HG02970 (cell line): Measurements from ENCODE around the gene CCDC127.
"Not testable (repeated sequence)": the region's sequence is repeated elsewhere in the genome, so short reads cannot be mapped to it uniquely, and the experiment has no call there.

Experiments used
- ATAC-seq: cut with Tn5 transposase; IDR thresholded peaks from one replicate; pipeline ENCODE4 v1.9.1; 2021; ENCODE audit warnings: mild to moderate bottlenecking, moderate library complexity, moderate number of reproducible peaks; ENCODE audit not compliant: unreplicated experiment, low FRiP score

Gene CCDC127

GRCh38 chr5:217494-218456 lies at the start of gene CCDC127, which contains the start of gene SDHA:
CCDC127 (minus strand) TSS chr5:218153; CDS start chr5:216849, 1,304 bp downstream.
SDHA (plus strand) TSS chr5:218320; CDS start chr5:218356, 36 bp downstream.
- peak; percentile 73 for ATAC-seq

GRCh38 chr5:267716-268115 lies 49.8 kb upstream of the CCDC127 start:
- no peak for ATAC-seq

GRCh38 chr5:266311-267026 lies 48.5 kb upstream of the CCDC127 start:
- ATAC-seq = not testable (repeated sequence)

DNA sequence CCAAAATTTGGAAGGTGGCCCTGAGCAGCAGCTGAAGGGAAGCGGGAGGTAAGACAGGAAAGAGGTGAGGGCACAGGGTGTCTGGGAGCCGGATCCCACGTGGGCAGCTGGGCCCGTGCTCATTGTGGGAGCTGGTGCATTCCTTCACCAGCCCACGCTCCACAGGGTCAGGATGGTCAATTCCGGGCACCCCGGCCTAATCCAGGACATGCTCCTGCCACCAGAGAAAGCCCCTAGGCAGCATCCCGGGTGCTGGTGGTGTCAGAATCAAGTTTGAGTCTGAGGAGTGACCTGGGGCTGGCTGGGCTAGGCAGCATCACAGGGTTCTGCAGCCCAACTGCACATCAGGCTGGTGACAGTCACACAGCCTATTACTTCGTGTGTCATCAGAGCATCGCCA lies 46.4 kb upstream of the CCDC127 start:
- ATAC-seq = no peak

- not testable (repeated sequence) for ATAC-seq
Measured at GRCh38 chr5:263275-263974, 45.5 kb upstream of the CCDC127 start.

DNA sequence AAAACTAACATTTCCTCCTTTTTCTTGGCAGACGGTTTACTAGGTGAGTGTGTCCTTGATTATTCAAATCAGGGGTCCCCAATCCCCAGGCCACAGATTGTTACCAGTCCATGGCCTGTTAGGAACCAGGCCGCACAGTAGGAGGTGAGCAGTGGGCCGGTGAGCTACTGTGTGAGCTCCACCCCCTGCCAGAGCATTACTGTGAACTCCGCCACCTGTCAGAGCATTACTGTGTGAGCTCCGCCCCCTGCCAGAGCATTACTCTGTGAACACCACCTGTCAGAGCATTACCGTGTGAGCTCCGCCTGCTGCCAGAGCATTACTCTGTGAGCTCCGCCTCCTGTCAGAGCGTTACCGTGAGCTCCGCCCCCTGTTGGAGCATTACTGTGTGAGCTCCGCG lies 39.2 kb upstream of the CCDC127 start:
- ATAC-seq = no peak

- not testable (repeated sequence) for ATAC-seq
Measured at GRCh38 chr5:256347-256746, 38.4 kb upstream of the CCDC127 start.

- not testable (repeated sequence) for ATAC-seq
Measured at GRCh38 chr5:255116-255515, 37.2 kb upstream of the CCDC127 start.

DNA sequence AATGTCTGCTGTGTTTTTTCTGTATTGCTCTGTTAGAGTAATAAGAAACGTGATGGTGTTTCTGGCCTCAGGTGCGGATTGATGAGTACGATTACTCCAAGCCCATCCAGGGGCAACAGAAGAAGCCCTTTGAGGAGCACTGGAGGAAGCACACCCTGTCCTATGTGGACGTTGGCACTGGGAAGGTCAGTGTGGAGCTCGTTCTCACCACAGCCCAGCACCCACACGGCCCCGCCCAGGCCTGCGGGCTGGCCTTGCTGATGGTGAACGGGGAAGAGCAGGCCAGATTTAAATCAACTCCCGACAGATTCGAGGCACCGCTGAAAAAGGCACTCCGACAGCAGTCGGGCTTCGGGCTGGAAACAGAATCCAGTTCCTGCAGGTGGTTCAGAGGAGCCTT lies 36.4 kb upstream of the CCDC127 start:
- ATAC-seq = not testable (repeated sequence)

GRCh38 chr5:252546-252945 lies 34.6 kb upstream of the CCDC127 start:
- no peak for ATAC-seq

- ATAC-seq = not testable (repeated sequence)
Measured at GRCh38 chr5:251975-252374, 34.0 kb upstream of the CCDC127 start.

GRCh38 chr5:251538-251937 lies 33.6 kb upstream of the CCDC127 start:
- ATAC-seq = not testable (repeated sequence)

GRCh38 chr5:251016-251415 lies 33.1 kb upstream of the CCDC127 start:
- ATAC-seq = not testable (repeated sequence)

- ATAC-seq = not testable (repeated sequence)
Measured at GRCh38 chr5:250396-250795, 32.4 kb upstream of the CCDC127 start.

DNA sequence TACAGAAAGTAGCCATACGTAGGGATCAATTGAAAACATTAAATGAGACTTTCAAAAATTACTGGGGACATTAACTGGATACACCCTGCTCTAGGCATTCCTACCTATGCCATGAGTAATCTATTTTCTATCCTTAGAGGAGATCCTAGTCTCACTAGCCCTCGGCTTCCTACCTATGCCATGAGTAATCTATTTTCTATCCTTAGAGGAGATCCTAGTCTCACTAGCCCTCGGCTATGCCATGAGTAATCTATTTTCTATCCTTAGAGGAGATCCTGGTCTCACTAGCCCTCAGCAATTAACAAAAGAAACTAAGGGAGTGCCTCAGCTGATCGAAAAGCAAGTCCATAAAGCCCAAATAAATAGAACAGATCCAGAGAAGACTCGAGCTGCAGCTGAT lies 27.8 kb upstream of the CCDC127 start:
- ATAC-seq = not testable (repeated sequence)

- not testable (repeated sequence) for ATAC-seq
Measured at GRCh38 chr5:243683-244367, 25.9 kb upstream of the CCDC127 start.

DNA sequence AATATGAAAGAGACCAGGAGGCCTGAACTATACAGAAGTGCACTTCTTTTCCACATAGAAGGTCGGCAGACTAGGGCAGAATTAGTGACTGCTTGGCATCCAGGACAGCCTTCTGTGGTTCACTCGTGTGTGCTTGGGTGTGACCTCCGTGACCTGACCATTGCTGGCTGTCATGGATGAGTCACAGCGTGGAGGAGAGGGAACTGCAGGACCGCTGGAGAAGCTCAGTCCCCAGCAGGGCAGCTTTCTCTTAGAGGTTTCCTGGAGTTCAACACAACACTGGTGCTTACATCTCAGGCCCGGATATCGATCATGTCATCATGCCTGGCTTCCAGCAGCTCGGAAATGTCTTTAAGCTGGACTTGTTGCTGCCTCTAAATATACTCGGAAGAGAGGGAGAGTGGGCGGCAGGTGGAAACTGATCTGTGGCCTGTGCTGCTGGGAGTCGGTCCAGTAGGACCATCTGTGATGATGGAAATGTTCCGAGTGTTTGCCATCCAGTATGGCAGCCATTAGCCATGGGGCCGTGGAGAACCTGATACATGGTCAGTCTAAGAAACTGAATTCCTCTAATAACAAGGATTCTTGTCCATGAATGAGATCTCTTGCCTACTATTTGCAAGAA lies 23.2 kb upstream of the CCDC127 start:
- ATAC-seq = not testable (repeated sequence)

DNA sequence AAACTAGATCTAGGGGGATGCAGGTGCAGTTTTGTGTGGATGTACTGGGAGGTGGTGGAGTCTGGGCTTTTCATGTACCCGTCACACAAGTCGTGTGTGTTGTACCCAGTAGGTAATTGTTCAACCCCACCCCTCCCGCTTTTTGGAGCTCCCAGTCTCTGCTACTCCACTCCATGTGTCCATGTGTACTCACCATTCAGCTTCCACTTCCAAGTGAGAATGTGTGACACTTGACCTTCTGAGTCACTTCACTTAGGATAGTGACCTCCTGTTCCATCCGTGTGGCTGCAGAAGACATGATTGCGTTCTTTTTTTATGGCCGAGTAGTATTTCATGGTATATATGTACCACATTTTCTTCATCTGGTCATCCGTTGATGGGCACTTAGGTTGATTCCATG lies 22.6 kb upstream of the CCDC127 start:
- ATAC-seq = not testable (repeated sequence)

GRCh38 chr5:237931-238330 lies 20.0 kb upstream of the CCDC127 start:
- not testable (repeated sequence) for ATAC-seq
